Superior temporal gyrus (tissue), 1 donor: Measurements from ENCODE around the gene HMGCS2.

ENCODE experiments used
- DNase-seq: peaks from one replicate; pipeline ENCODE4 v3.0.0-alpha.2; 2016; ENCODE audit errors: extremely low spot score

Gene HMGCS2

DNA sequence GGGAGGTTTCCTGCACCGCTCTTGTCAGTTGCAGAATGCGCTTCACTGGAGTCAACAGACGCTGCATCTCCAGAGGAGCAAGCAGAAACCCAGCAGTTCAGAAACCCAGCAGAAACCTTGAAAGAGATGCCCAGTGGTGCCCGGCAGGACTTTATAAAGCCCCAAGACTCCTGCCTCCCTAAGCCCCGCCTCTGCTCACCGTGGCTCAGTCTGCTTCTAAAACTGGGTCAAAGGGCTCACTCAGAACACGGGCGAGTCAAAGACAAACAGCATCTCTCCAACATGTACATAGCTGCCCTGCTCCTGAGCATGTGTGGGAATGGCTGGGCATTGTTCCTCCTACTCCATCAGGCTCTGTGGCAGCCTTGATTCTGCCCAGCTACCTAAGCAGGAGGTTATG, at the start of gene HMGCS2:
Gene HMGCS2 (minus strand): TSS at position 128 of the 400 bp plus-strand sequence. CDS start 61 bp downstream, at position 67.
- no peak for DNase-seq

- no peak for DNase-seq
These were observed 49.5 kb upstream of the HMGCS2 start for GRCh38 chr1:119818181-119818580.

- DNase-seq, result no peak
These were observed 47.7 kb upstream of the HMGCS2 start for GRCh38 chr1:119816407-119816806.

DNA sequence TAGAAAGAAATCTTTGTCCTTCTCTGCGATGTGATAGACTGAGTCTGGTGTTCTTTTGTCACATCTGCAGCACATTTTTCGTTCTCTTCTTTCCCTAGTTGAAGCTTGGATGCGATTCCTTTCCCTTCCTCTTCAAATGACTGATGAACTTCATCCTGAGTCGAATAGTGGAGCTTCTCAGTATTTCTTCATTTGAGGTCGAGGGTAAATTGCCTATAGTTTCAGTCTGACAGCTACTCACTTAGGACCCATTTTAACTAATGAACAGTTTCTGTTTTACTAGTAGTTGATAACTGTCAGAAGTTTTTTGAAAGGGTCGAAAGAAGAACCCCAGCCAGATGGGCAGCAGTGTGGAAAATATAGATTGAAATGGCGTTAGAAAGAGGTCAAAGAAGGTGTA, 47.2 kb upstream of the HMGCS2 start:
- no peak for DNase-seq

DNA sequence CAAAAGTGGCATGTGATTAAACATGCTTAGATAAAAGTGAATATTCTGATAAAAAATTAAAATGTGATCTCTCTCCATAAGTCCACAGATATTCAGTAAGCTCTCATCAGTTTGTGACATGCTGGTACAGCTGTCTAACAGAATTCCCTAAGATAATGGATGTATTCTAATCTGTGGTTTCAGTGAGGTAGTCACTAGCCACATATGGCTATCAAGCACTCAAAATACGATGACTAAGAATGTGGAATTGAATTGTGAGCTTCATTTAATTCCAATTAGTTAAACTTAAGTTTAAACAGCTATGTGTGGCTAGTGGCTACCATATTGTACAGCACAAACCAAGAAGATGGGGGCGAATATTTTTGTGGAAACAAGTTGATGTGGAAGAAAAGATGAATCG, 46.7 kb upstream of the HMGCS2 start:
- no peak for DNase-seq

GRCh38 chr1:119814288-119814687, 45.6 kb upstream of the HMGCS2 start:
- DNase-seq, result no peak

DNA sequence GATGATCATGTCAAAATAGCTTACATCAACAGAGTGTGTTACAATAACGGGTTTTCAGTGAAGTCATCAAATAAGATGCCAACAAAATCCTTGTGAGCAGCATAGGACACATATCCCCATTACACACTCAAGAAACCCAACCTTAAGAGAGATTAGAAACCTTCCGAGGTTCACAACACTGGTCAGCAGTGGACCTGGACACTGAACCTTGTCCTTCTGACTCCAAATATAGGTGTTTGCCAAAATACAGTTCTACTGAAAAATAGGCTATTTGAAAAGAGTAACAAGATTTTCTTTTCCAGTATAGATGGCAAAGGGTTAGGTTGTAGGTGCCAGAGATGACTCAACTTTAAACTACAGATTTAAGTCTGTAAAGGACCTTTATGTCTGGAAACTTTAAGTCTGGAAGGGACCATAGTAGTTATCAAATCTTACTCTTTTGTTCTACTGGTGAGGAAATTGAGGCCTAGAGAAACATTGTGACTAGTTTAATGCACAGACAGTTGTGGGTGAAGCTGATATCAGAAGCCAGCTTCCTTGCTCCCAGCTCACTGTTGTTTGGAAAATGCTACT, 43.4 kb upstream of the HMGCS2 start:
- DNase-seq, result no peak

- no peak for DNase-seq
These were observed 42.7 kb upstream of the HMGCS2 start, which contains the start of gene REG4 for GRCh38 chr1:119811387-119811786. Gene REG4, minus strand, starts transcription at chr1:119811460. Its CDS starts 2,691 bp downstream, at chr1:119808769.

- peak; percentile 81 for DNase-seq
These were observed 40.4 kb upstream of the HMGCS2 start for GRCh38 chr1:119808972-119809550.

GRCh38 chr1:119808491-119808890, 39.8 kb upstream of the HMGCS2 start:
- no peak for DNase-seq

DNA sequence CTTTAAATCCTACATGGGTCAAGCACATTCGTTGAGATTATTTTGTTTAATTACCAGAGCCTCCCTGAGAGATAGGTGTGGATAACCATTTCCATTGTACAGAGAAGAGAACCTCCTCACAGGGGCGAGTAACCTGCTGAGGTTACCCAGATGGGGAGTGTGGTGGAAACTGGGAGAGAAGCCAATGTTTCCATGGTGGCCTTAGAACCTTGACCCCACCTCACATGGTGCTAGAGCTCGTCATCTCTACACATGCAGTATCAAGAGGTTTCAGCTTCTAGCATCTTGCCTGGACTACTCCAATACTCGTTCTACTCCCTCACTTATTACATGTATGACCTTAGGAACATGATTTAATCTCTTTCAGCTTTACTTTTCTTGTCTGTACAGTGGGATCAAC, 37.8 kb upstream of the HMGCS2 start:
- DNase-seq, result no peak

DNA sequence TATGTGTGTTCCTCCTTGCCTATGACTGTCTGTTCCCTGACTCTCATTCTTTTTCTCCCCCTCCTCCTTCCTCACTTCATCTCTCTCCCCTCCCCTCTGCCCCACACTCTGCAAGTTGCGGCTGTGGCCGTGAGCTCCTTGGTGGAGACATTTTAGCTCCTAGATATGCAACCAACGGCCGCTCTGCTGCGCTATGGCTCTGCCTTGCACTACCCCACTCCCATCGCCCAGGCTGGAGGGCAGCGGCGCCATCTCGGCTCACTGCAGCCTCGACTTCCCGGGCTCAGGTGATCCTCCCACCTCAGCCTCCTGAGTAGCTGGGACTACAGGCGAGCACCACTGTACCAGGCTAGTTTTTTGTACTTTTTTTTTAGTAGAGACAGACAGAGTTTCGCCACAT, 37.0 kb upstream of the HMGCS2 start:
- no peak for DNase-seq

DNA sequence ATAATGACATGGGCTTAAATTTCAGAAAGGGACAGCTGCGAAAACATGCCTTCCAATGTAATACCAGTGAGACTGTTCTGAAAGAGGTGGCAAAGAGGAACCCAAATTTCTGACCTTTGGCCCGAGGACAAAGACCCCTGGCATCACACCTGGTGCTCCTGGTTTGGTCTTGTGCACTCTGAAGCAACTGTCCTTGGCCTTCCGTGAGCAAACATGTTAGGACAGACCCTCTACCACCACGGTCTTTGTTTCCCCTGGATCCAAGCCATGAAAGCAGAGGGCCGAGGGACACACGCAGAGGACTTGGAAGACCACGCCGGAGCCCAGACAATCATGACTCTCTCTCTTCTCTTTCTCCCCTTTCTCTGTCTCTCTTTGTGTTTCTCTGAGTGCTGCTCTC, 36.5 kb upstream of the HMGCS2 start:
- no peak for DNase-seq

DNA sequence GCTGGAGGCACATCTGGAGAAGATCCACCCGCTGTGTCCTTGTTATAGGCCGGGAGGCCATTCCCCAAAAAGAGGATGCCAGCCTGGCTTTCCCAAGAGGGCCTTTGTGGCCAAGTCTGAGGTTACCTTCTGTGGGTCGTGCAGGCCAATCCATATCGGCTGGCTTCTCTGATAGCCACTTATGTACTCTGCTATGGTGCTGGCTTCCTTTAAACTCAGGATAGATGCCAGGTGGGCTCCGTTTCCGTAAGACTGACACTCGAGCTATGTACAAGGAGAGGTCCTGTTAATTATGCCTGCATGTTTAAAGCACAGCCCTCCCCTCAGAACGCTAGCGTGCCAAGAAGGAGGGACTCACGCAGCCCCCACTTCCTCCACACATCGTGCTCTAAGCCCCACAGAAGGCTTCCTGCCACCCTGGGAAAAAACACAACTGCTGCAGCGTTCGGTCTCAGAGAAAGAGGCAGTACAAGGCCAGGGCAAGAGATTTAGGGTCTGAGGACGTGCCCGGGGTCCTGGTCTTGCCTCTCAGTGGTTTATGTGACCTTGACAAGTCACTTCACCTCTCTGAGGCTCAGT, 31.0 kb upstream of the HMGCS2 start:
- DNase-seq, result no peak

DNA sequence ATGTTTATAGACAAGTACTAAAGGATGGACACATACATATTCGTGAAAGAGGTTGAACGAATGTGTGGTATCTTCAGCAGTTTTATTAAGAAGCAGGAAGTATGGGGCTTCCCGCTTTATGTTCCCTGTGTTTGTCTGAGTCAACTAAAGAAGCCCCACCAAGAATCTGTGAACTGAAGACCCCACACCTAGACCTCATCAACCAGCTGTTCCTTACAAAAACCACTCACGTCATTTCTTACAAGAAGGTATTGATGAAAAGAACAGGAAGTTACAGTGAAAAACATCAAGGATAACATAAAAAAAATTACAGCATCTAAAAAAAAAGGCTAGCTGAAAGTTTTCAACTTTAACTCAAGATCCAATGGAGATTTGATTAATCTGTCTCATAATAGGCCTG, 30.3 kb upstream of the HMGCS2 start:
- no peak for DNase-seq

- DNase-seq, result no peak
These were observed 28.9 kb upstream of the HMGCS2 start for GRCh38 chr1:119797606-119798005.

- DNase-seq, result no peak
These were observed 28.5 kb upstream of the HMGCS2 start for GRCh38 chr1:119797162-119797561.

DNA sequence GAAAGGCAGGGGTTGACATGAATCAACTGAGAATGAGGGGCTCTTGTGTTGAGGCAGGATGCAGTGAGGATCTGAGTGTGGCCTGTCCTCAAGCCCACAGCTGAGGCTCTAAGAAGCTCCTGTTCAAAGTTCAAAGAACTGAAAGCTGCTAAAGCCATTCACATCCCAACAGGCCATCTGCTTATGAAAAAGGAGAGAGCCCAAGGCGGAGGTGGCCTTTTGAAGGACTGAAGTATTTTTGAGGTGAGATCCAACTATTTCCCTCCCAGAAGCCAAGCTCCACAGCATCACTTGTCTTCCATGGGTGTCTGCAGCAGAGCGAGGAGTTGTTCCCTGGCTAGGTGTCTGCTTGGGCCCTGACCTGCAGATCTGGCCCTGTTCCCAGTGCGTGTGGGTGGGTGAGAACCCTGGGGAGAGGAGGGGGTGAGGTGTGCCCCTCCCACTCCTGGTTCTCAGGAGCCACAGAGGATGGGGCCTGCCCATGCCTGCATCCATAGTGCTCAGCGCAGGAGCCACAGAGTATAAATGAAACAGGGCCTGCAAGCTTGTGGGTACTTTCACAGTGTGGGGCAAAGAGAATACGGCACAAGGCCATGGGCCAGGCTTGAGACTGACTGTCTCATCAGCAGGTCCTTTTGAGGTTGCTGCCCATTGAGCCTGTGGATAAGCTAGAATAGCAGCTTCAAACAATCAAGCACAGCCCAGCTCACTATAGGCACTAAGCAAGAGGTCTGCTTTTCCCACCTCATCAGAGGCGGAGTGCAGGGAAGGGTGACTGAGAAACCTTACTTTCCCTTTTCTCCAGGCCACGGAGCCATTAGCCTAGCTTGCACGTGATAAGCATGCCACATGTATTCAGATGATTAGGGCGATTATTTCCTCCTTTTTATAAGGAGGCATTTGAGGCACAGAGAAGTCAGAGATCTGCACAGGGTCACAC, 26.8 kb upstream of the HMGCS2 start:
- peak; percentile 14 for DNase-seq

DNA sequence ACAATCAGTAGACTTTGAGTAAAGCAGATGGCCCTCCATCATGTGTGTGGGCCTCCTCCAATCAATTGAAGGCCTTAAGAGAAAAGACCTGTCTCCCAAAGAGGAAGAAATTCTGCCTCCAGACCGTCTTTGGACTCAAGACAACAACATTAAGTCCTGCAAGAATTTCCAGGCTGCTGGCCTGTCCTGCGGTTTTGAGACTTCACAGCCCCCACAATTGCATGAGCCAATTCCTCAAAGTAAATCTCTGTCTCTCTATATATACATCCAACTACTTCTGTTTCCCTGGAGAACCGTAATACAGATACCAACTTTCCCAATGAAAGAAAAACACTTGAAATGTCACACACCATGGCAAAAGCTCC, 26.2 kb upstream of the HMGCS2 start:
- no peak for DNase-seq

GRCh38 chr1:119794230-119794875, 25.6 kb upstream of the HMGCS2 start:
- no peak for DNase-seq

- no peak for DNase-seq
These were observed 22.7 kb upstream of the HMGCS2 start for GRCh38 chr1:119791377-119791776.
